Measurements from ENCODE around the gene MILR1. TPM values are rescaled to one million over a fixed set of nuclear protein-coding genes. Genes with fewer than 3 reads are reported as not detected.
"Not testable (repeated sequence)": the region's sequence is repeated elsewhere in the genome, so short reads cannot be mapped to it uniquely, and the experiment has no call there.

MILR1 gene
- total RNA-seq, 6 experiments from 2014 or later = 0.57 to 3.0 (median 1.9) TPM

DNA sequence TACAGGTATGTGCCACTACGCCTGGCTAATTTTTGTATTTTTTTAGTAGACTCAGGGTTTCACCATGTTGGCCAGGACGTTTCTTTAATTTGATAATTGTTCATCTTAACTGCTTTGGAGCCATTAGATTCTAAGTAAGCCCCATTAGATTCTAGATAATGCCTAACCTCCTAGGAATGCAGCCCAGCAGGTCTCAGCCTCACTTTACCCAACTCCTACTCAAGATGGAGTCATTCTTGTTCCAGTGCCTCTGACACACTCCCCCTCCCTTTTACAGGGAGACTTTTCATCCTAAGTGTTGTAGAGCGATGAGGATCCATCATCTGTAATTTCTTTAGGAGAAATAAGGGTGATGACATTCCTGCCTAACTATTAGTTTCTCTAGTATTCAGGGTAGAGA, 23.7 kb upstream of the MILR1 start:
- H3K4me3 ChIP-seq = no peak overlapping the region
- no peaks in the 10 kb centered on the region for H3K27me3 ChIP-seq
- no peaks in the 10 kb centered on the region for H3K36me3 ChIP-seq
- H3K4me1 ChIP-seq = no peaks in the 10 kb centered on the region
- no peaks in the 10 kb centered on the region for H3K9me3 ChIP-seq
- no peak overlapping the region for H3K27ac ChIP-seq
- TF ChIP-seq, protein P1, sequence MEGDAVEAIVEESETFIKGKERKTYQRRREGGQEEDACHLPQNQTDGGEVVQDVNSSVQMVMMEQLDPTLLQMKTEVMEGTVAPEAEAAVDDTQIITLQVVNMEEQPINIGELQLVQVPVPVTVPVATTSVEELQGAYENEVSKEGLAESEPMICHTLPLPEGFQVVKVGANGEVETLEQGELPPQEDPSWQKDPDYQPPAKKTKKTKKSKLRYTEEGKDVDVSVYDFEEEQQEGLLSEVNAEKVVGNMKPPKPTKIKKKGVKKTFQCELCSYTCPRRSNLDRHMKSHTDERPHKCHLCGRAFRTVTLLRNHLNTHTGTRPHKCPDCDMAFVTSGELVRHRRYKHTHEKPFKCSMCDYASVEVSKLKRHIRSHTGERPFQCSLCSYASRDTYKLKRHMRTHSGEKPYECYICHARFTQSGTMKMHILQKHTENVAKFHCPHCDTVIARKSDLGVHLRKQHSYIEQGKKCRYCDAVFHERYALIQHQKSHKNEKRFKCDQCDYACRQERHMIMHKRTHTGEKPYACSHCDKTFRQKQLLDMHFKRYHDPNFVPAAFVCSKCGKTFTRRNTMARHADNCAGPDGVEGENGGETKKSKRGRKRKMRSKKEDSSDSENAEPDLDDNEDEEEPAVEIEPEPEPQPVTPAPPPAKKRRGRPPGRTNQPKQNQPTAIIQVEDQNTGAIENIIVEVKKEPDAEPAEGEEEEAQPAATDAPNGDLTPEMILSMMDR (IDR thresholded peaks at IDR 0.05) = no peak
- TF ChIP-seq POLR2A (IDR thresholded peaks at IDR 0.05) = no peak
- no peak for DNase-seq
- whole genome bisulfite sequencing (ENCODE audit: insufficient coverage, low coverage, low lambda C conversion rate, missing lambda C conversion rate) = 70% methylated on average over 3 of the region's 3 CpGs
- intact Hi-C loops (cut with DNase I) = no loop called here
- ATAC-seq = no peak

DNA sequence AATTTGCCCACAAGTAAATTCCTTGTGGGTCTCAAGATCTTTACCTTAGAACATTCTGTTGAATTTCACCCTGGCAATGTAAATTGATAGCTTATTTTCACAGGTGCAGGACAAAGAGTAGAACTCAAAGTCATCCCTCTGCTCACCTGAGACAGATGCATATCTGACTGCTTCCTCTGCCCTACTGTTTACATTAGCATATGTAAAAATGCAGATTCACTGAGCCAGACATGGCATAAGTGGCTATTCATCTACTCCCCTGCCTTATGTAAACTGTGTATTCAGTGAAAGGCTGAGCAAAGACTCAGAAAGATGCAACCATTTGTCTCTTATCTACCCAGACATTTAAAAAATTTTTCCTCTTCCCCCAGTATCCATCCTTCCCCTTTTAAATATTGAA, 22.3 kb upstream of the MILR1 start:
- ATAC-seq = no peak
- Histone ChIP-seq H3K36me3 (no peaks in the 10 kb centered on the region), H3K9me3 (no peaks in the 10 kb centered on the region), H3K27me3 (no peaks in the 10 kb centered on the region), H3K27ac (no peak overlapping the region), H3K4me3 (no peak overlapping the region), H3K4me1 (no peaks in the 10 kb centered on the region)
- no peak for DNase-seq
- no peak for TF ChIP-seq POLR2A (IDR thresholded peaks at IDR 0.05)
- TF ChIP-seq, protein P1 (IDR thresholded peaks at IDR 0.05) = no peak
- intact Hi-C loops (cut with DNase I) = no loop called here

DNA sequence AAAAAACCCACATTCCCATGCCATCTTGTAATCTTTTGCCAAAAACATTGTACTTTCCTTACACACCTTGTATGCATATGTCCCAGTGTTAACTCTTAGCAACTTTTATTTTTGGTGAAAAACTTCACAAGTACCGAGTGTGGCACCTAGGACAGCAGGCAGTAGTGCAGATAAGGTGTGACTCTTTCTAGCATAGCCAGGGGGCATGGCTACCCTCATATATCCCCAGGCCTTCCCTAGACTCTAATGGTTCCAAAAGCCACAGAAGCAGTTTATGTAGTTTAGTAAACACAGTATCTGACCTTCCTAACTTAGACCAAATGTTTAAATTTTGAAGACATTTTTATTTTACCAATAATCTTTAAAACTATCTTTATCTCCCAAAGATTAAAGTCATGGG, 20.5 kb upstream of the MILR1 start:
- no peak for ATAC-seq
- Histone ChIP-seq H3K27ac (no peak overlapping the region), H3K4me3 (no peak overlapping the region), H3K9me3 (no peaks in the 10 kb centered on the region), H3K27me3 (no peaks in the 10 kb centered on the region), H3K4me1 (no peaks in the 10 kb centered on the region), H3K36me3 (no peaks in the 10 kb centered on the region)
- 67% methylated on average over 1 of the region's 1 CpG for WGBS (ENCODE audit: insufficient coverage, low coverage, low lambda C conversion rate, missing lambda C conversion rate)
- intact Hi-C loops (cut with DNase I) = no loop called here
- DNase-seq = no peak
- TF ChIP-seq, protein P1 (IDR thresholded peaks at IDR 0.05) = no peak
- TF ChIP-seq POLR2A (IDR thresholded peaks at IDR 0.05) = no peak

DNA sequence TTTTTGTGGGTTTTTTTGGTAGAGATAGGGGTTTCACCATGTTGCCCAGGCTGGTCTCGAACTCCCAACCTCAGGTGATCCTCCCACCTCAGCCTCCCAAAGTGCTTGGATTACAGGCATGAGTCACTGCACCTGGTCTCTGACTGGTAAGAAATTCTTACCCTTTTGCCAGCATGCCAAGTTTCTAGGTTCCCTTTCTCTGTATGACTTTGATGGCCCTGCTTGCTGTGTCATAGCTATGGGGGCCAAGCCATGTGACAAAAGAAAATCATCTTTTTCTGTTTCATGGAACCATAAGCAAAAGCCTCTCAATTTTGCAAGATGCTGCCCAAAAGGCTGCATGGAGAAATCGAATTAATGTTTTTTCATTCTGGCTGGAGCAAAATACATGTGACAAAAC, 18.9 kb upstream of the MILR1 start:
- 38% methylated on average over 1 of the region's 2 CpGs for WGBS (ENCODE audit: insufficient coverage, low coverage, low lambda C conversion rate, missing lambda C conversion rate)
- H3K9me3 ChIP-seq; ATAC-seq; H3K36me3 ChIP-seq; H3K27ac ChIP-seq; DNase-seq; H3K4me3 ChIP-seq; intact Hi-C loops (cut with DNase I); H3K4me1 ChIP-seq; H3K27me3 ChIP-seq: not testable (repeated sequence)

DNA sequence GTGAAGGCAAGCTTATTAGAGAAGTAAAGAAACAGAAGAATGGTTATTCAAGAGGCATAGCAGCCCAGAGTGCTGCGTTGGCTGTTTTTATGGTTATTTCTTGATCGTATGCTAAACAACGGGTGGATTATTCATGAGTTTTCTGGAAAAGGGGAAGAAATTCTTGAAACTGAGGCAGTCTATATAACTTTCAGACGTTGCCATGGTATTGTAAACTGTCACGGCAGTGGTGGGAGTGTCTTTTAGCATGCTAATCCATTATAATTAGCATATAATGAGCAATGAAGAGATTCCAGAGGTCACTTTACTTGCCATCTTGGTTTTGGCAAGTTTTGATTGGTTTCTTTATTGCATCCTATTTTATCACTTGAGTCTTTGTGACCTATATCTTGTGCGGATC, 17.4 kb upstream of the MILR1 start:
- H3K36me3 ChIP-seq = no peaks in the 10 kb centered on the region
- ATAC-seq = no peak
- WGBS (ENCODE audit: insufficient coverage, low coverage, low lambda C conversion rate, missing lambda C conversion rate) = 66% methylated on average over 5 of the region's 6 CpGs
- H3K27me3 ChIP-seq = no peaks in the 10 kb centered on the region
- intact Hi-C loops (cut with DNase I) = no loop called here
- H3K4me3 ChIP-seq = no peak overlapping the region
- DNase-seq = no peak
- no peak for TF ChIP-seq POLR2A (IDR thresholded peaks at IDR 0.05)
- TF ChIP-seq, protein P1 (IDR thresholded peaks at IDR 0.05) = no peak
- H3K9me3 ChIP-seq = no peaks in the 10 kb centered on the region
- no peak overlapping the region for H3K27ac ChIP-seq
- H3K4me1 ChIP-seq = no peaks in the 10 kb centered on the region

All from right lobe of liver (tissue), 6 donors.